IMR-90 (cell line): ENCODE data around the gene ADRA2A. TPM values are rescaled to one million over a fixed set of nuclear protein-coding genes. Genes with fewer than 3 reads are reported as not detected.

Experiments
- ATAC-seq: fragments of 200-7000 bp; cut with Tn5 transposase; 2 replicates; pipeline ENCODE4 v1.9.1; 2020; ENCODE audit warnings: low read depth, mild to moderate bottlenecking, moderate library complexity
- BruUV-seq: library from RNA; stranded (reverse); fragments of 400-500 nt; replicated peaks from 2 replicates; lab custom pipeline; 2021; lab: Mats Ljungman, UMichigan
- CTCF ChIA-PET: fragments of 300-600 bp; formaldehyde crosslinking; extraction: SDS; loops from one replicate; lab custom pipeline; 2021; ENCODE audit warnings: antibody characterized with exemption; lab: Yijun Ruan, JAX
- POLR2A ChIA-PET: fragments of 300-600 bp; sonication (Branson Sonifier 250); formaldehyde crosslinking; loops from one replicate; lab custom pipeline; 2022; ENCODE audit warnings: antibody characterized with exemption; ENCODE audit not compliant: unreplicated experiment; lab: Charles Lee
- DNase-seq: peaks from one replicate; pipeline ENCODE4 v3.0.0; 2013
- H2AFZ ChIP-seq: replicated peaks from 2 replicates; pipeline ENCODE3; 2013; ENCODE audit warnings: low read length, mild to moderate bottlenecking; ENCODE audit not compliant: poor library complexity
- H2AK5ac ChIP-seq: 2 replicates; pipeline ENCODE4 v1.6.1; 2013; ENCODE audit warnings: low read depth, low read length, inconsistent platforms
- H2AK9ac ChIP-seq: replicated peaks from 2 replicates; pipeline ENCODE3; 2013; ENCODE audit warnings: mild to moderate bottlenecking, low read depth, low read length, moderate library complexity; ENCODE audit not compliant: poor library complexity
- H2BK120ac ChIP-seq: 2 replicates; pipeline ENCODE4 v1.6.1; 2013; ENCODE audit warnings: low read depth, low read length, inconsistent platforms
- H2BK15ac ChIP-seq: 3 replicates; pipeline ENCODE4 v1.6.1; 2013; ENCODE audit warnings: low read depth, low read length, inconsistent platforms
- H2BK20ac ChIP-seq: 2 replicates; pipeline ENCODE4 v1.6.1; 2013; ENCODE audit warnings: low read depth, mild to moderate bottlenecking, inconsistent platforms, low read length, moderate library complexity
- H2BK5ac ChIP-seq: 2 replicates; pipeline ENCODE4 v1.6.1; 2013; ENCODE audit warnings: mild to moderate bottlenecking, low read depth, low read length, inconsistent platforms; ENCODE audit not compliant: poor library complexity, severe bottlenecking
- H3K14ac ChIP-seq: replicated peaks from 2 replicates; pipeline ENCODE4 v1.6.1; 2013; ENCODE audit warnings: low read depth, low read length, inconsistent platforms
- H3K18ac ChIP-seq: 2 replicates; pipeline ENCODE4 v1.6.1; 2013; ENCODE audit warnings: low read depth, low read length, control low read depth
- H3K23ac ChIP-seq: 2 replicates; pipeline ENCODE4 v1.6.1; 2013; ENCODE audit warnings: low read depth, low read length, inconsistent platforms
- H3K27ac ChIP-seq: 2 replicates; pipeline ENCODE4 v1.5.1; 2013; ENCODE audit warnings: mild to moderate bottlenecking, control low read depth, low read length; ENCODE audit not compliant: insufficient read depth
- H3K27me3 ChIP-seq: 2 replicates; pipeline ENCODE4 v1.6.1; 2013; ENCODE audit warnings: low read length; ENCODE audit not compliant: control insufficient read depth, insufficient read depth
- H3K36me3 ChIP-seq: 2 replicates; pipeline ENCODE4 v1.6.1; 2013; ENCODE audit warnings: low read length, mixed read lengths; ENCODE audit not compliant: control insufficient read depth, insufficient read depth
- H3K4ac ChIP-seq: 2 replicates; pipeline ENCODE4 v1.6.1; 2013; ENCODE audit warnings: low read depth, low read length, inconsistent platforms
- H3K4me1 ChIP-seq: 2 replicates; pipeline ENCODE4 v1.6.1; 2013; ENCODE audit warnings: low read length, mixed read lengths; ENCODE audit not compliant: control insufficient read depth, insufficient read depth
- H3K4me2 ChIP-seq: 2 replicates; pipeline ENCODE4 v1.6.1; 2013; ENCODE audit warnings: low read depth, mild to moderate bottlenecking, control low read depth, low read length, moderate library complexity
- H3K4me3 ChIP-seq: 2 replicates; pipeline ENCODE4 v1.5.1; 2013; ENCODE audit warnings: low read depth, mild to moderate bottlenecking, control low read depth, low read length, moderate library complexity; ENCODE audit not compliant: insufficient read depth
- H3K56ac ChIP-seq: 2 replicates; pipeline ENCODE4 v1.6.1; 2013; ENCODE audit warnings: low read length, inconsistent platforms; ENCODE audit not compliant: insufficient read depth; ENCODE audit errors: extremely low read depth
- H3K79me1 ChIP-seq, 2 experiments: 2 replicates each; pipeline ENCODE4 v1.6.1; 2013; ENCODE audit warnings: low read length in 2 of 2, inconsistent platforms in 1 of 2, low read depth in 1 of 2
- H3K9ac ChIP-seq: 2 replicates; pipeline ENCODE4 v1.6.1; 2013; ENCODE audit warnings: low read depth, low read length, control low read depth
- H3K9me1 ChIP-seq: 2 replicates; pipeline ENCODE4 v1.6.1; 2013; ENCODE audit warnings: low read length, inconsistent platforms; ENCODE audit not compliant: insufficient read depth
- H3K9me3 ChIP-seq: 2 replicates; pipeline ENCODE4 v1.6.1; 2013; ENCODE audit warnings: low read length; ENCODE audit not compliant: control insufficient read depth, insufficient read depth
- H4K20me1 ChIP-seq: 2 replicates; pipeline ENCODE4 v1.6.1; 2013; ENCODE audit warnings: low read length, inconsistent platforms; ENCODE audit not compliant: insufficient read depth
- H4K5ac ChIP-seq: 2 replicates; pipeline ENCODE4 v1.6.1; 2013; ENCODE audit warnings: mild to moderate bottlenecking, low read depth, low read length, control low read depth
- H4K8ac ChIP-seq, 2 experiments: 2 replicates each; pipeline ENCODE4 v1.6.1; 2013; ENCODE audit warnings: low read depth in 2 of 2, low read length in 2 of 2, control low read depth in 1 of 2, inconsistent platforms in 1 of 2
- H4K91ac ChIP-seq: 2 replicates; pipeline ENCODE4 v1.6.1; 2013; ENCODE audit warnings: low read depth, low read length, inconsistent platforms; ENCODE audit not compliant: insufficient read depth
- BHLHE40 ChIP-seq: fragments of 150-350 bp; IDR thresholded peaks from 2 replicates; pipeline ENCODE4 v1.6.1; 2016; ENCODE audit warnings: mild to moderate bottlenecking, low read depth, low read length
- CEBPB ChIP-seq: IDR thresholded peaks from 2 replicates; pipeline ENCODE4 v1.6.1; 2012; ENCODE audit warnings: low read depth, low read length, improper control_type of control experiment
- CHD1 ChIP-seq: IDR thresholded peaks from 2 replicates; pipeline ENCODE4 v1.6.1; 2012; ENCODE audit warnings: low read depth, low read length, improper control_type of control experiment
- FOS ChIP-seq: fragments of 150-350 bp; IDR thresholded peaks from 2 replicates; pipeline ENCODE4 v1.6.1; 2016; ENCODE audit warnings: low read depth, low read length
- MAFK ChIP-seq: IDR thresholded peaks from 2 replicates; pipeline ENCODE4 v1.6.1; 2012; ENCODE audit warnings: low read depth, low read length, improper control_type of control experiment
- MAZ ChIP-seq: IDR thresholded peaks from 2 replicates; pipeline ENCODE4 v1.6.1; 2012; ENCODE audit warnings: low read depth, mild to moderate bottlenecking, low read length, improper control_type of control experiment, moderate library complexity, borderline replicate concordance
- MXI1 ChIP-seq: IDR thresholded peaks from 2 replicates; pipeline ENCODE4 v1.6.1; 2012; ENCODE audit warnings: low read depth, mild to moderate bottlenecking, low read length, moderate library complexity, borderline replicate concordance
- NFE2L2 ChIP-seq: fragments of 150-350 bp; IDR thresholded peaks from 2 replicates; pipeline ENCODE4 v1.6.1; 2016; ENCODE audit warnings: low read depth, mild to moderate bottlenecking, low read length
- POLR2A ChIP-seq: IDR thresholded peaks from 2 replicates; pipeline ENCODE4 v1.6.1; 2012; ENCODE audit warnings: mild to moderate bottlenecking, low read depth, low read length
- RAD21 ChIP-seq: IDR thresholded peaks from 2 replicates; pipeline ENCODE4 v1.6.1; 2012; ENCODE audit warnings: low read length, improper control_type of control experiment
- RCOR1 ChIP-seq: IDR thresholded peaks from 2 replicates; pipeline ENCODE4 v1.6.1; 2012; ENCODE audit warnings: mild to moderate bottlenecking, low read length, improper control_type of control experiment; ENCODE audit not compliant: insufficient replicate concordance
- RFX5 ChIP-seq: IDR thresholded peaks from 2 replicates; pipeline ENCODE4 v1.8.0; 2012; ENCODE audit warnings: low read depth, mild to moderate bottlenecking, low read length, moderate library complexity
- SMC3 ChIP-seq: fragments of 150-350 bp; IDR thresholded peaks from 2 replicates; pipeline ENCODE4 v1.6.1; 2016; ENCODE audit warnings: low read depth, mild to moderate bottlenecking, antibody characterized with exemption, low read length, moderate library complexity
- WGBS, 2 experiments: methylation state at CpG; one replicate each; pipeline versions ENCODE4 v1.1.5 to v1.1.7; 2013; ENCODE audit warnings: missing lambda C conversion rate in 2 of 2; ENCODE audit not compliant: insufficient read length in 1 of 2; ENCODE audit errors: extremely low coverage in 2 of 2; 5-methylcytosine and 5-hydroxymethylcytosine counted together
- dilution Hi-C: fragments of 300-500 bp; cut with HindIII; formaldehyde crosslinking; loops from one replicate; pipeline ENCODE4 v1.14.3; 2018; ENCODE audit warnings: low sequenced_read_pairs; ENCODE audit not compliant: unreplicated experiment
- in situ Hi-C: fragments of 300-500 bp; cut with MboI; formaldehyde crosslinking; loops from 3 replicates; pipeline ENCODE4 v1.14.3; 2019; ENCODE audit warnings: low sequenced_read_pairs, inconsistent platforms, mixed read lengths
- intact Hi-C: fragments of 100-400 bp; cut with micrococcal nuclease; formaldehyde crosslinking; loops from 2 replicates; pipeline ENCODE4 v1.10.0; 2022
- polyA plus RNA-seq, 3 experiments: library from polyadenylated mRNA; depleted of rRNA; stranded (reverse); fragments of >200 nt; gene quantifications; 2 replicates each; pipeline ENCODE4 v1.2.3, GENCODE V29; 2012; ENCODE audit warnings: low replicate concordance in 1 of 3
- total RNA-seq: library from RNA; depleted of rRNA; stranded (reverse); fragments of >200 nt; gene quantifications from 2 replicates; pipeline ENCODE4 v1.2.3, GENCODE V29; 2012
- TF ChIP-seq, protein P1 (sequence below): fragments of 150-350 bp; IDR thresholded peaks from 2 replicates; pipeline ENCODE4 v1.6.1; 2017; ENCODE audit warnings: mild to moderate bottlenecking, antibody characterized with exemption, low read length, low read depth
- TF ChIP-seq, protein P2 (sequence below): fragments of 150-350 bp; IDR thresholded peaks from 2 replicates; pipeline ENCODE4 v1.6.1; 2016; ENCODE audit warnings: low read depth, mild to moderate bottlenecking, low read length, moderate library complexity, borderline replicate concordance
- TF ChIP-seq, protein P3 (sequence below): conservative IDR thresholded peaks from 2 replicates; pipeline ENCODE4 v1.5.1; 2012; ENCODE audit warnings: mild to moderate bottlenecking, low read depth, low read length, improper control_type of control experiment

The ADRA2A gene
- total and polyA plus RNA-seq, 2 of the 4 experiments (the other 2 are of a cell fraction): not detected

DNA sequence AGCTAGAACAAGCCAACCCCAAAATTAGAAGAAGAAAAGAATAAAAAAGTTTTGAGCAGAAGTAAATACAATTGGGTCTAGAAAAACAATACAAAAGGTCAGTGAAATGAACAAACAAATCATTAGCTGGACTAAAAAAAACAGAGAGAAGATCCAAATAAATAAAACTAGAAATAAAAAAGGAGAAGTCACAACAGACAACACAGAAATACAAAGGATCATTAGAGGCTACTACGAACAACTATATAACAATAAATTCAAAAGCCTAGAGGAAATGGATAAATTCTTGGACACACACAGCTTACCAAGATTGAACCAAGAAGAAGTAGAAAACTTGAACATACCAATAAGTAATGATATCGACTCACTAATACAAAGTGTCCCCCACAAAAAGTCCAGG lies 13.4 kb upstream of the ADRA2A start:
- POLR2A ChIA-PET: no interaction called here
- intact Hi-C loops (no loop called here), dilution Hi-C loops (no loop called here), in situ Hi-C loops (no loop called here)
- H4K20me1 ChIP-seq: no peaks in the 10 kb centered on the region
- H2BK5ac ChIP-seq: no peak overlapping the region
- no peak overlapping the region for H3K4me2 ChIP-seq
- no peak overlapping the region for H2BK20ac ChIP-seq
- no peak overlapping the region for H2BK120ac ChIP-seq
- no peak overlapping the region for H3K14ac ChIP-seq
- no peak overlapping the region for H3K27ac ChIP-seq
- no peaks in the 10 kb centered on the region for H3K79me1 ChIP-seq
- no peak overlapping the region for H2AK5ac ChIP-seq
- no peak overlapping the region for H3K18ac ChIP-seq
- TF ChIP-seq, protein P1, sequence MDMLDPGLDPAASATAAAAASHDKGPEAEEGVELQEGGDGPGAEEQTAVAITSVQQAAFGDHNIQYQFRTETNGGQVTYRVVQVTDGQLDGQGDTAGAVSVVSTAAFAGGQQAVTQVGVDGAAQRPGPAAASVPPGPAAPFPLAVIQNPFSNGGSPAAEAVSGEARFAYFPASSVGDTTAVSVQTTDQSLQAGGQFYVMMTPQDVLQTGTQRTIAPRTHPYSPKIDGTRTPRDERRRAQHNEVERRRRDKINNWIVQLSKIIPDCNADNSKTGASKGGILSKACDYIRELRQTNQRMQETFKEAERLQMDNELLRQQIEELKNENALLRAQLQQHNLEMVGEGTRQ: no peak
- TF ChIP-seq NFE2L2 (no peak), MAZ (no peak), BHLHE40 (no peak), MAFK (no peak), SMC3 (no peak), RAD21 (no peak), CEBPB (no peak), CHD1 (no peak), RFX5 (no peak), POLR2A (no peak), FOS (no peak), MXI1 (no peak), RCOR1 (no peak)
- TF ChIP-seq, protein P2, sequence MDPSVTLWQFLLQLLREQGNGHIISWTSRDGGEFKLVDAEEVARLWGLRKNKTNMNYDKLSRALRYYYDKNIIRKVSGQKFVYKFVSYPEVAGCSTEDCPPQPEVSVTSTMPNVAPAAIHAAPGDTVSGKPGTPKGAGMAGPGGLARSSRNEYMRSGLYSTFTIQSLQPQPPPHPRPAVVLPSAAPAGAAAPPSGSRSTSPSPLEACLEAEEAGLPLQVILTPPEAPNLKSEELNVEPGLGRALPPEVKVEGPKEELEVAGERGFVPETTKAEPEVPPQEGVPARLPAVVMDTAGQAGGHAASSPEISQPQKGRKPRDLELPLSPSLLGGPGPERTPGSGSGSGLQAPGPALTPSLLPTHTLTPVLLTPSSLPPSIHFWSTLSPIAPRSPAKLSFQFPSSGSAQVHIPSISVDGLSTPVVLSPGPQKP: no peak
- TF ChIP-seq, protein P3, sequence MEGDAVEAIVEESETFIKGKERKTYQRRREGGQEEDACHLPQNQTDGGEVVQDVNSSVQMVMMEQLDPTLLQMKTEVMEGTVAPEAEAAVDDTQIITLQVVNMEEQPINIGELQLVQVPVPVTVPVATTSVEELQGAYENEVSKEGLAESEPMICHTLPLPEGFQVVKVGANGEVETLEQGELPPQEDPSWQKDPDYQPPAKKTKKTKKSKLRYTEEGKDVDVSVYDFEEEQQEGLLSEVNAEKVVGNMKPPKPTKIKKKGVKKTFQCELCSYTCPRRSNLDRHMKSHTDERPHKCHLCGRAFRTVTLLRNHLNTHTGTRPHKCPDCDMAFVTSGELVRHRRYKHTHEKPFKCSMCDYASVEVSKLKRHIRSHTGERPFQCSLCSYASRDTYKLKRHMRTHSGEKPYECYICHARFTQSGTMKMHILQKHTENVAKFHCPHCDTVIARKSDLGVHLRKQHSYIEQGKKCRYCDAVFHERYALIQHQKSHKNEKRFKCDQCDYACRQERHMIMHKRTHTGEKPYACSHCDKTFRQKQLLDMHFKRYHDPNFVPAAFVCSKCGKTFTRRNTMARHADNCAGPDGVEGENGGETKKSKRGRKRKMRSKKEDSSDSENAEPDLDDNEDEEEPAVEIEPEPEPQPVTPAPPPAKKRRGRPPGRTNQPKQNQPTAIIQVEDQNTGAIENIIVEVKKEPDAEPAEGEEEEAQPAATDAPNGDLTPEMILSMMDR: no peak
- peak; percentile 53; the same call in 1 of the 2 replicates for ATAC-seq
- no peak overlapping the region for H4K91ac ChIP-seq
- H3K9me1 ChIP-seq: no peaks in the 10 kb centered on the region
- no peak overlapping the region for H4K5ac ChIP-seq
- no peak overlapping the region for H2BK15ac ChIP-seq
- H3K9ac ChIP-seq: no peak overlapping the region
- no peak overlapping the region for H3K56ac ChIP-seq
- H3K23ac ChIP-seq: no peak overlapping the region
- no peak overlapping the region for H2AK9ac ChIP-seq
- CTCF ChIA-PET: interaction anchor here (0.8 kb wide), 1 partner anchor 13 kb away, joined by 3 read pairs; the partner anchor contains the start of gene ADRA2A
- DNase-seq: no peak
- no peak overlapping the region for H3K4ac ChIP-seq
- no TSS peak for BruUV-seq
- H3K4me3 ChIP-seq: no peak overlapping the region
- H3K27me3 ChIP-seq: no peaks in the 10 kb centered on the region
- no peaks in the 10 kb centered on the region for H3K4me1 ChIP-seq
- H3K9me3 ChIP-seq: peaks cover 2% of the 10 kb centered on the region; the same call in 1 of the 2 replicates
- H4K8ac ChIP-seq: no peak overlapping the region
- no peaks in the 10 kb centered on the region for H3K36me3 ChIP-seq
- WGBS, 2 experiments: no CpG with 5 or more reads among the region's 2 CpGs
- no peak overlapping the region for H2AFZ ChIP-seq
